Measurements from ENCODE around the gene RFXAP.

Gene RFXAP

DNA sequence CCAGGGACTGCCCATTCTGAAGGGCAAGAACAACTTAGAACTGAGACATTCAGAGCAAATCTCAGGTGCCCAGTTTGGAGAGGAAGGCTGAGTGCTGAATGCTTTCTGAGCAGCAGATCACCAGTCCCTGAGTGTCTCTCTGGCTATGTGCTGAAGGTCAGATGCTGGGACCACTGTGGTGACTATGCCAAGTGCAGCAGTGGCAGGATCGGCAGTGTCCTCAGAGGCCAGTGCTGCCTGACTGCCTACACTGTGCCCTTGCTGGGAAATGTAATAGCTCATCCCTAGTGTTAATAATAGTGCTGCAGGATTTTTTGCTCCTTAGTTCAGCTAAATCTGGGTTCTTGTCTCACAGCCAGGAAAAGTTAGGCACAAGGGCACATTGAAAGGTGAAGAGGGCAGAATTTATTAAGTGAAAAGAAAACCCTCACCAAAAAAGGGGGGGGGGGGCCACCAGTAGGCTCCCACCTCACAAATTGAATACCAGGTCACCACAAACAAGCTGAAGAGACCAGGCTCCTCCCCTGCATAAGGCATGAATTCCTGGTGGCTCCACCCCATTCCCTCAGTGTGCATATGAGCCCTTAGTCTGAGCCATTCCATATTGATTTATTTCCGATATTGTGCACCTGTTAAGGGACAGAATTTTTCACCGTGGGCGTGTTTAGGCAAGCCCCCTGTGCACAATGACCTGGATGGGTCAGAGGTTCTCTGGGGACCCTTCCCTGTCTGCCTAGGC lies 18.5 kb downstream of the RFXAP start:
- TF ChIP-seq POLR2AphosphoS5 (IDR thresholded peaks at IDR 0.05; ENCODE audit: low read depth, low read length) (no peak), TAF1 (IDR thresholded peaks at IDR 0.05; ENCODE audit: borderline replicate concordance, insufficient read depth, low read length) (no peak), FOXP2 (optimal IDR thresholded peaks at IDR 0.05; ENCODE audit: borderline replicate concordance, extremely low read depth, extremely low read length, insufficient read depth) (no peak), REST (IDR thresholded peaks at IDR 0.05; ENCODE audit: insufficient read depth in 1 of 2, low read depth in 2 of 2, low read length in 2 of 2) (no peak), SIN3A (IDR thresholded peaks at IDR 0.05; ENCODE audit: borderline replicate concordance, insufficient read depth, low read length) (no peak)

GRCh38 chr13:36839281-36839680 lies 20.3 kb downstream of the RFXAP start:
- TF ChIP-seq FOXP2 (optimal IDR thresholded peaks at IDR 0.05; ENCODE audit: borderline replicate concordance, extremely low read depth, extremely low read length, insufficient read depth): no peak
- no peak for TF ChIP-seq REST (IDR thresholded peaks at IDR 0.05; ENCODE audit: insufficient read depth in 1 of 2, low read depth in 2 of 2, low read length in 2 of 2)
- TF ChIP-seq SIN3A (IDR thresholded peaks at IDR 0.05; ENCODE audit: borderline replicate concordance, insufficient read depth, low read length): no peak
- TF ChIP-seq TAF1 (IDR thresholded peaks at IDR 0.05; ENCODE audit: borderline replicate concordance, insufficient read depth, low read length): no peak
- no peak for TF ChIP-seq POLR2AphosphoS5 (IDR thresholded peaks at IDR 0.05; ENCODE audit: low read depth, low read length)

- TF ChIP-seq SIN3A (IDR thresholded peaks at IDR 0.05; ENCODE audit: borderline replicate concordance, insufficient read depth, low read length) (no peak), FOXP2 (optimal IDR thresholded peaks at IDR 0.05; ENCODE audit: borderline replicate concordance, extremely low read depth, extremely low read length, insufficient read depth) (no peak), POLR2AphosphoS5 (IDR thresholded peaks at IDR 0.05; ENCODE audit: low read depth, low read length) (no peak), TAF1 (IDR thresholded peaks at IDR 0.05; ENCODE audit: borderline replicate concordance, insufficient read depth, low read length) (no peak), REST (IDR thresholded peaks at IDR 0.05; ENCODE audit: insufficient read depth in 1 of 2, low read depth in 2 of 2, low read length in 2 of 2) (no peak)
Observed at GRCh38 chr13:36839981-36840380, 21.0 kb downstream of the RFXAP start.

DNA sequence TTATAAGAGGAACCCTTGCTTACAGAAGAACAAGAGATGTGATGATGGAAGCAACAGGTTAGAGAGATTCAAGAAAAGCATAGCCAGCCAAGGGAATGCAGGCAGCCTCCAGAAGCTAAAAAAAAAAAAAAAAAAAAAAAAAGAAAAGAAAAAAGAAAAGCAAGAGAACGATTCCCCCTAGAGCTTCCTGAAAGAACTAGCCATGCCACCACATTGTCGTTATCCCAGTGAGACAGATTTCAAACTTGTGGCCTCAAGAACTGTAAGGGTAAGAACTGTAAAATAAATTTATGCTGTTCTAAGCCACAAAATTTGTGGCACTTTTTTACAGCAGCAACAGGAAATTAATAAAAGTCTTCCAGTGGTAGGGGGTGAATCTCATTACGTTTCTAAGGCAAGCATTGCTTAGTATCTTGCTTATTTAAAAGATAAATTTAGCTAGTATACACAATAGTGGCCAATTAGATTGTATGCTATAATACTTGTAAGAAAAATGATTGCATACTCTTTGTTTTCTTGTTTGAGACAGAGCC lies 21.8 kb downstream of the RFXAP start:
- no peak for TF ChIP-seq POLR2AphosphoS5 (IDR thresholded peaks at IDR 0.05; ENCODE audit: low read depth, low read length)
- no peak for TF ChIP-seq TAF1 (IDR thresholded peaks at IDR 0.05; ENCODE audit: borderline replicate concordance, insufficient read depth, low read length)
- TF ChIP-seq REST (IDR thresholded peaks at IDR 0.05; ENCODE audit: insufficient read depth in 1 of 2, low read depth in 2 of 2, low read length in 2 of 2): no peak
- TF ChIP-seq SIN3A (IDR thresholded peaks at IDR 0.05; ENCODE audit: borderline replicate concordance, insufficient read depth, low read length): no peak
- TF ChIP-seq FOXP2 (optimal IDR thresholded peaks at IDR 0.05; ENCODE audit: borderline replicate concordance, extremely low read depth, extremely low read length, insufficient read depth): no peak
